C4-2B (cell line): ENCODE measurements around the gene COL6A1.

Source experiments
- H3K27ac ChIP-seq: fragments of 450-650 bp; 2 replicates; pipeline ENCODE4 v1.5.1; 2017
- CTCF ChIP-seq: fragments of 450-650 bp; conservative IDR thresholded peaks from 2 replicates; pipeline ENCODE4 v1.5.1; 2017; ENCODE audit warnings: mild to moderate bottlenecking
- ZFX ChIP-seq: fragments of 450-650 bp; IDR thresholded peaks from 2 replicates; pipeline ENCODE4 v1.6.1; 2017

Gene COL6A1

GRCh38 chr21:45980697-45981096 lies 873 bp upstream of the COL6A1 start:
- TF ChIP-seq CTCF: no peak
- TF ChIP-seq ZFX: no peak

GRCh38 chr21:45982092-45982757 lies 655 bp downstream of the COL6A1 start:
- TF ChIP-seq ZFX: no peak
- TF ChIP-seq CTCF: no peak
- peak overlapping the region; percentile 82 for H3K27ac ChIP-seq

More at GRCh38 chr21:45980697-45981096, 873 bp upstream of the COL6A1 start:
- H3K27ac ChIP-seq: peak overlapping the region; percentile 60

- H3K27ac ChIP-seq: peak overlapping the region; percentile 93; the same call in 1 of the 2 replicates
- TF ChIP-seq ZFX (no peak), CTCF (no peak)
Measured at GRCh38 chr21:45982758-45983648, 1.4 kb downstream of the COL6A1 start.

GRCh38 chr21:45983649-45983965 lies 2.0 kb downstream of the COL6A1 start:
- TF ChIP-seq CTCF (no peak), ZFX (no peak)
- peak overlapping the region; percentile 93 for H3K27ac ChIP-seq

- TF ChIP-seq ZFX: peak; percentile 29; the same call in 1 of the 2 replicates
- no peak for TF ChIP-seq CTCF
- H3K27ac ChIP-seq: peak overlapping the region; percentile 93
Measured at GRCh38 chr21:45983981-45984551, 2.5 kb downstream of the COL6A1 start.

GRCh38 chr21:45984584-45985095 lies 3.1 kb downstream of the COL6A1 start:
- H3K27ac ChIP-seq: peak overlapping the region; percentile 93

More at GRCh38 chr21:45984584-45985095, 3.1 kb downstream of the COL6A1 start:
- TF ChIP-seq ZFX (no peak), CTCF (no peak)
